ENCODE measurements around the gene RBM20. TPM values are rescaled to one million over a fixed set of nuclear protein-coding genes. Genes with fewer than 3 reads are reported as not detected.
A peak's percentile ranks its signal among the peaks of the same experiment; 100 is the strongest.

Gene RBM20
- total and polyA plus RNA-seq, 2 of the 13 experiments (the other 11 are each of a cell fraction or from before 2014, with no cell fraction given): 0.02 to 0.22 TPM

- TF ChIP-seq REST (IDR thresholded peaks at IDR 0.05; ENCODE audit: borderline replicate concordance in 1 of 2, low read depth in 1 of 2, low read length in 2 of 2) (peak in 1 of 2 experiments; percentile 70; a peak in 1 of 4 replicates), ZGPAT (CRISPR knock-in tag; IDR thresholded peaks at IDR 0.05) (peak; percentile 71), PAF1 (CRISPR knock-in tag; IDR thresholded peaks at IDR 0.05) (no peak), ZNF792 (CRISPR knock-in tag; IDR thresholded peaks at IDR 0.05) (no peak), GZF1 (CRISPR knock-in tag; IDR thresholded peaks at IDR 0.05) (no peak), MYPOP (CRISPR knock-in tag; IDR thresholded peaks at IDR 0.05) (peak; percentile 27; the same call in 1 of the 2 replicates), NFIC (IDR thresholded peaks at IDR 0.05; ENCODE audit: low read length) (peak; percentile 48; the same call in 1 of the 2 replicates), DPF2 (CRISPR knock-in tag; IDR thresholded peaks at IDR 0.05; ENCODE audit: borderline replicate concordance, low read depth) (no peak), ZNF142 (CRISPR knock-in tag; IDR thresholded peaks at IDR 0.05) (no peak), ETV6 (CRISPR knock-in tag; conservative IDR thresholded peaks at IDR 0.05) (no peak), NFYC (CRISPR knock-in tag; IDR thresholded peaks at IDR 0.05) (no peak), MBNL3 (CRISPR knock-in tag; conservative IDR thresholded peaks at IDR 0.05) (no peak)
- TF ChIP-seq, protein P1, sequence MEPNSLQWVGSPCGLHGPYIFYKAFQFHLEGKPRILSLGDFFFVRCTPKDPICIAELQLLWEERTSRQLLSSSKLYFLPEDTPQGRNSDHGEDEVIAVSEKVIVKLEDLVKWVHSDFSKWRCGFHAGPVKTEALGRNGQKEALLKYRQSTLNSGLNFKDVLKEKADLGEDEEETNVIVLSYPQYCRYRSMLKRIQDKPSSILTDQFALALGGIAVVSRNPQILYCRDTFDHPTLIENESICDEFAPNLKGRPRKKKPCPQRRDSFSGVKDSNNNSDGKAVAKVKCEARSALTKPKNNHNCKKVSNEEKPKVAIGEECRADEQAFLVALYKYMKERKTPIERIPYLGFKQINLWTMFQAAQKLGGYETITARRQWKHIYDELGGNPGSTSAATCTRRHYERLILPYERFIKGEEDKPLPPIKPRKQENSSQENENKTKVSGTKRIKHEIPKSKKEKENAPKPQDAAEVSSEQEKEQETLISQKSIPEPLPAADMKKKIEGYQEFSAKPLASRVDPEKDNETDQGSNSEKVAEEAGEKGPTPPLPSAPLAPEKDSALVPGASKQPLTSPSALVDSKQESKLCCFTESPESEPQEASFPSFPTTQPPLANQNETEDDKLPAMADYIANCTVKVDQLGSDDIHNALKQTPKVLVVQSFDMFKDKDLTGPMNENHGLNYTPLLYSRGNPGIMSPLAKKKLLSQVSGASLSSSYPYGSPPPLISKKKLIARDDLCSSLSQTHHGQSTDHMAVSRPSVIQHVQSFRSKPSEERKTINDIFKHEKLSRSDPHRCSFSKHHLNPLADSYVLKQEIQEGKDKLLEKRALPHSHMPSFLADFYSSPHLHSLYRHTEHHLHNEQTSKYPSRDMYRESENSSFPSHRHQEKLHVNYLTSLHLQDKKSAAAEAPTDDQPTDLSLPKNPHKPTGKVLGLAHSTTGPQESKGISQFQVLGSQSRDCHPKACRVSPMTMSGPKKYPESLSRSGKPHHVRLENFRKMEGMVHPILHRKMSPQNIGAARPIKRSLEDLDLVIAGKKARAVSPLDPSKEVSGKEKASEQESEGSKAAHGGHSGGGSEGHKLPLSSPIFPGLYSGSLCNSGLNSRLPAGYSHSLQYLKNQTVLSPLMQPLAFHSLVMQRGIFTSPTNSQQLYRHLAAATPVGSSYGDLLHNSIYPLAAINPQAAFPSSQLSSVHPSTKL (CRISPR knock-in tag; IDR thresholded peaks at IDR 0.05): peak; percentile 96
Measured at GRCh38 chr10:110739811-110740271, 95.7 kb downstream of the RBM20 start (continued).
